ENCODE results near the gene FAM50A.

- TF ChIP-seq, protein P1, sequence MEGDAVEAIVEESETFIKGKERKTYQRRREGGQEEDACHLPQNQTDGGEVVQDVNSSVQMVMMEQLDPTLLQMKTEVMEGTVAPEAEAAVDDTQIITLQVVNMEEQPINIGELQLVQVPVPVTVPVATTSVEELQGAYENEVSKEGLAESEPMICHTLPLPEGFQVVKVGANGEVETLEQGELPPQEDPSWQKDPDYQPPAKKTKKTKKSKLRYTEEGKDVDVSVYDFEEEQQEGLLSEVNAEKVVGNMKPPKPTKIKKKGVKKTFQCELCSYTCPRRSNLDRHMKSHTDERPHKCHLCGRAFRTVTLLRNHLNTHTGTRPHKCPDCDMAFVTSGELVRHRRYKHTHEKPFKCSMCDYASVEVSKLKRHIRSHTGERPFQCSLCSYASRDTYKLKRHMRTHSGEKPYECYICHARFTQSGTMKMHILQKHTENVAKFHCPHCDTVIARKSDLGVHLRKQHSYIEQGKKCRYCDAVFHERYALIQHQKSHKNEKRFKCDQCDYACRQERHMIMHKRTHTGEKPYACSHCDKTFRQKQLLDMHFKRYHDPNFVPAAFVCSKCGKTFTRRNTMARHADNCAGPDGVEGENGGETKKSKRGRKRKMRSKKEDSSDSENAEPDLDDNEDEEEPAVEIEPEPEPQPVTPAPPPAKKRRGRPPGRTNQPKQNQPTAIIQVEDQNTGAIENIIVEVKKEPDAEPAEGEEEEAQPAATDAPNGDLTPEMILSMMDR (IDR thresholded peaks at IDR 0.05), result no peak
- no peak for TF ChIP-seq EZH2 (IDR thresholded peaks at IDR 0.05; ENCODE audit: borderline replicate concordance, insufficient read depth, low read depth, low read length, poor library complexity, severe bottlenecking)
Measured at GRCh38 chrX:154432210-154432609, 11.7 kb upstream of the FAM50A start.

Data from B cell (primary cell).